Keratinocyte (primary cell): ENCODE measurements around the gene CMTM8. TPM values are rescaled to one million over a fixed set of nuclear protein-coding genes. Genes with fewer than 3 reads are reported as not detected.

Experiments used
- DNase-seq: peaks from one replicate; pipeline ENCODE4 v3.0.0-alpha.2; 2011; ENCODE audit warnings: low read depth, missing footprints, low spot score
- FAIRE-seq: peaks from 2 replicates; lab custom pipeline; 2011; peaks lifted over from hg19 to GRCh38; lab: Jason Lieb, UNC
- H2AFZ ChIP-seq: 2 replicates; pipeline ENCODE4 v1.6.0; 2012; ENCODE audit warnings: low read length, control low read depth, inconsistent platforms; ENCODE audit not compliant: control insufficient read depth
- H3K27ac ChIP-seq: 2 replicates; pipeline ENCODE4 v1.5.1; 2011; ENCODE audit warnings: low read length; ENCODE audit not compliant: control insufficient read depth, insufficient read depth
- H3K27me3 ChIP-seq: 3 replicates; pipeline ENCODE4 v1.6.0; 2011; ENCODE audit warnings: low read length; ENCODE audit not compliant: control insufficient read depth, insufficient read depth; ENCODE audit errors: extremely low read depth
- H3K36me3 ChIP-seq, 2 experiments: 2 replicates in 1 of 2; 3 replicates in 1 of 2; pipeline ENCODE4 v1.5.1; 2011; ENCODE audit warnings: low read length in 2 of 2, mild to moderate bottlenecking in 1 of 2; ENCODE audit not compliant: control insufficient read depth in 2 of 2, insufficient read depth in 2 of 2; ENCODE audit errors: extremely low read depth in 1 of 2
- H3K4me1 ChIP-seq: 3 replicates; pipeline ENCODE4 v1.5.1; 2011; ENCODE audit warnings: low read length; ENCODE audit not compliant: control insufficient read depth, insufficient read depth; ENCODE audit errors: extremely low read depth
- H3K4me2 ChIP-seq: 3 replicates; pipeline ENCODE4 v1.6.0; 2011; ENCODE audit warnings: low read depth, low read length; ENCODE audit not compliant: control insufficient read depth, insufficient read depth; ENCODE audit errors: extremely low read depth
- H3K4me3 ChIP-seq, 3 experiments: fragments of 200-600 bp in 1 of 3; sonication (generic) in 1 of 3; 2 replicates in 2 of 3; 3 replicates in 1 of 3; pipeline ENCODE4 v1.5.1; 2011 to 2016; ENCODE audit warnings: low read length in 3 of 3, mild to moderate bottlenecking in 3 of 3, control low read depth in 2 of 3, inconsistent platforms in 1 of 3, low read depth in 1 of 3, mixed read lengths in 1 of 3, mixed run types in 1 of 3, moderate library complexity in 1 of 3; ENCODE audit not compliant: control insufficient read depth in 2 of 3, insufficient read depth in 2 of 3; ENCODE audit errors: extremely low read depth in 1 of 3
- H3K79me2 ChIP-seq: 2 replicates; pipeline ENCODE4 v1.6.0; 2012; ENCODE audit warnings: low read length; ENCODE audit not compliant: control insufficient read depth, insufficient read depth
- H3K9ac ChIP-seq: 3 replicates; pipeline ENCODE4 v1.6.0; 2011; ENCODE audit warnings: low read length; ENCODE audit not compliant: control insufficient read depth, insufficient read depth; ENCODE audit errors: extremely low read depth
- H3K9me1 ChIP-seq: 3 replicates; pipeline ENCODE4 v1.6.0; 2011; ENCODE audit warnings: low read length; ENCODE audit not compliant: control insufficient read depth, insufficient read depth; ENCODE audit errors: extremely low read depth
- H3K9me3 ChIP-seq: 2 replicates; pipeline ENCODE4 v1.5.1; 2012; ENCODE audit warnings: low read depth, low read length; ENCODE audit not compliant: control insufficient read depth
- H4K20me1 ChIP-seq: 3 replicates; pipeline ENCODE4 v1.6.0; 2011; ENCODE audit warnings: low read length; ENCODE audit not compliant: control insufficient read depth, insufficient read depth; ENCODE audit errors: extremely low read depth
- CTCF ChIP-seq, 3 experiments: IDR thresholded peaks in 1 of 3; conservative IDR thresholded peaks in 1 of 3; optimal IDR thresholded peaks in 1 of 3; 2 replicates in 2 of 3; 3 replicates in 1 of 3; pipeline versions ENCODE3 to v1.5.1; 2011; ENCODE audit warnings: low read length in 3 of 3, mild to moderate bottlenecking in 3 of 3, moderate library complexity in 2 of 3, control low read depth in 1 of 3, inconsistent platforms in 1 of 3; ENCODE audit not compliant: insufficient read depth in 2 of 3; ENCODE audit errors: extremely low read depth in 1 of 3
- EZH2 ChIP-seq: IDR thresholded peaks from one replicate; pipeline ENCODE4 v1.6.1; 2012; ENCODE audit warnings: inconsistent platforms, mild to moderate bottlenecking, low read length, moderate library complexity
- dilution Hi-C: fragments of 300-500 bp; cut with MboI; formaldehyde crosslinking; loops from one replicate; pipeline ENCODE4 v1.7.0; 2020; ENCODE audit warnings: low sequenced_read_pairs; ENCODE audit not compliant: extremely low pct_ligation_motif_present
- polyA plus RNA-seq, 5 experiments: library from polyadenylated mRNA; depleted of rRNA in 3 of 5; stranded (reverse) in 3 of 5; stranded (forward) in 1 of 5; unstranded in 1 of 5; fragments of >200 nt; gene quantifications; 1 replicate in 1 of 5; 2 replicates in 3 of 5; 3 replicates in 1 of 5; pipeline versions ENCODE4 v1.2.1 to v1.2.3, GENCODE V29; 2011 to 2012; ENCODE audit warnings: missing spikeins in 2 of 5, low read depth in 1 of 5, low replicate concordance in 1 of 5

Gene CMTM8
- polyA plus RNA-seq, 1 donor (not counting 4 experiments of a cell fraction or from before 2014, with no cell fraction given) = 1.6 TPM

GRCh38 chr3:32261545-32261944, 23.1 kb downstream of the CMTM8 start:
- no peaks in the 10 kb centered on the region for H3K9me3 ChIP-seq
- FAIRE-seq (no peak), DNase-seq (no peak)
- no peaks in the 10 kb centered on the region for H3K36me3 ChIP-seq
- H3K4me3 ChIP-seq = no peak overlapping the region
- no peak for TF ChIP-seq EZH2
- TF ChIP-seq CTCF (optimal IDR thresholded peaks at IDR 0.05 in 1 of 3, IDR thresholded peaks at IDR 0.05 in 1 of 3, conservative IDR thresholded peaks at IDR 0.05 in 1 of 3; ENCODE audit: extremely low read depth in 1 of 3, insufficient read depth in 2 of 3, low read length in 3 of 3) = no peak
- H3K27me3 ChIP-seq = no peaks in the 10 kb centered on the region
- H3K4me2 ChIP-seq = no peak overlapping the region
- no peaks in the 10 kb centered on the region for H3K79me2 ChIP-seq
- H3K27ac ChIP-seq = no peak overlapping the region
- H2AFZ ChIP-seq = no peak overlapping the region
- no peaks in the 10 kb centered on the region for H3K9me1 ChIP-seq
- H3K4me1 ChIP-seq = no peaks in the 10 kb centered on the region
- no peaks in the 10 kb centered on the region for H4K20me1 ChIP-seq
- no peak overlapping the region for H3K9ac ChIP-seq
- dilution Hi-C loops = no loop called here

- H3K9me3 ChIP-seq = no peaks in the 10 kb centered on the region
- no peak for TF ChIP-seq CTCF (optimal IDR thresholded peaks at IDR 0.05 in 1 of 3, IDR thresholded peaks at IDR 0.05 in 1 of 3, conservative IDR thresholded peaks at IDR 0.05 in 1 of 3; ENCODE audit: extremely low read depth in 1 of 3, insufficient read depth in 2 of 3, low read length in 3 of 3)
- no peak for TF ChIP-seq EZH2
- no peak overlapping the region for H3K4me2 ChIP-seq
- H2AFZ ChIP-seq = no peak overlapping the region
- H3K9ac ChIP-seq = no peak overlapping the region
- dilution Hi-C loops = no loop called here
- H3K4me3 ChIP-seq = no peak overlapping the region
- no peak overlapping the region for H3K27ac ChIP-seq
- H4K20me1 ChIP-seq = no peaks in the 10 kb centered on the region
- H3K36me3 ChIP-seq = no peaks in the 10 kb centered on the region
- FAIRE-seq (no peak), DNase-seq (no peak)
- no peaks in the 10 kb centered on the region for H3K27me3 ChIP-seq
- no peaks in the 10 kb centered on the region for H3K9me1 ChIP-seq
- H3K79me2 ChIP-seq = no peaks in the 10 kb centered on the region
- no peaks in the 10 kb centered on the region for H3K4me1 ChIP-seq
Observed at GRCh38 chr3:32262201-32262600, 23.7 kb downstream of the CMTM8 start.
